ENCODE data around the gene PDE8B.

PDE8B gene

DNA sequence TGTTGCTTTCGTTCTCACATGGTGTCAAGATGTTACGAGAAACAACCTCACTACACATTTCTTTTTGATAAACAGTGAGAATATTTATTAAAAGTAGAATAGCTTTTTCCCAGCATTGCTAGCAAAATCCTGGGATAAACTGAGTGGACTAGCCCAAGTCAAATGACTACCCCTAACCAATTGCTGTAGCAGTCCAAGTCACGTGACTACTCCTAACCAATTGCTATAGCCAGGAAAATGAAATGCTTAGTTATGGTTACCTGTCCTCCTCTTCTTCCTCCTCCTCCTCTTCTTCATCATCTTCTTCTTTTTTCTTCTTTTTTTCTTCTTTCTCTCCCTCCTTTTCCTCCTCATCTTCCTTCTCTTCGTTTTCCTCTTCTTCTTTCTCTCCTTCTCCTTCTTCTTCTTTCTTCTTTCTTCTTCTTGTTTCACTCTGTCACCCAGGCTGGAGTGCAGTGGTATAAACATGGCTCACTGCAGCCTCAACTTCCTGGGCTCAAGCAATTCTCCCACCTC lies 85.4 kb downstream of the PDE8B start:
- DNase-seq, result no peak

DNA sequence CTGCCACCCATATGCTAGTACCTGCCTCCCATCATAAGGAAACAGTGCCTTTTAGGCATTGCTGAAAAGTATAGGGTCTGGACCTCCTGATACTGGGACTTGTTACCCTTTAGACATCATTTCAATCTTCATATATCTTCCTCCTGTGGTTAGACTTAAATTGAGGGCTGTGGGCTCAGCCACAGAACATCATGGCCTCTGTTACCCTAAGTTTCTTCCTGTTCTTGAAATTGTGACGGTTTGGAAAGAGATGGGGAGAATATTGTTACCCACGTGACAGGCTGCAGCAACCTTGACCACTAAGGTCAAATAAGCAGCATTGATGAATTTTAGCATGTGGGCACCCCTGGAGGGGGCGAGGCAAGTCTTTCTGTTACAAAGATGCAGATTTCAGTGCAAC lies 87.7 kb downstream of the PDE8B start:
- no peak for DNase-seq

DNA sequence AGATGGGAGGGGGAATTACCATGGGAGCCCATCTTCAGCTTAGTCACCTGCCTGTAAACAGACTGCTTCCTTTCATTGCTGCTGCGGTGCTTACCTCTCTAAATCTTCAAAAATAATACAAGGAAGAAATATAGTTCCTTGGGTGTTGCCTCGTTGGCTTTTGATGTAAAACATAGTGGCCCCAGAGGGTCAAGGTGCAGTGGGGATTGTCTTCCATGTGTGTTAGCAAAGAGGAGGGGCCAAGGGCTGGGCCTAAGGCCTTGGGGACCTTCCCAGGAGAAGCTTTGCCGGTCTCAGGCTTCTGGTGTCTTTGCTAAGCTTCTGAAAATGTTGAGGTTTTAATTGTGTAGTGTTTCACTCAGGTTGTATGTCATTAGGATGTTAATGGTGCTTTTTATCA lies 90.0 kb downstream of the PDE8B start:
- no peak for DNase-seq

- DNase-seq, result no peak
Measured at GRCh38 chr5:77301447-77301883, 91.0 kb downstream of the PDE8B start.

DNA sequence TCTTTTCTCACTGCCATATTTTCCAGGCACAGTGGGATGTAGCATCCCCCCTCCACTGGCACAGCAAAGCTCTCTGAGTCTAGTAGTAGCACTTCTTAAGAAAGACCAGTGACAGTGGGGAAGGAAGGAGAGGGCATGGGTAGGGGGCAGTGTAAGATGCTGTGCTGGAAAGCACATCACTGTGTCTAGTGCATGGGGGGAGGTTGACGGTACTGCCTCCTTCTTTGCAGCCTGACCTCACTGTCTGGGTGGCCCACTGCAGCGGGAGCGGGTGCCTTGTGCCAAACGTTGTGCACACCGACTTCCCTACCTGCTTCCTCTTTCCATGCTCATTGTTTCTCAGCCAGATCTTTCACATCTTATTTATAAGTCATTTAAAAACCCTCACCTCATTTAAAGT lies 91.8 kb downstream of the PDE8B start:
- no peak for DNase-seq

GRCh38 chr5:77302653-77303052 lies 92.2 kb downstream of the PDE8B start:
- no peak for DNase-seq

DNA sequence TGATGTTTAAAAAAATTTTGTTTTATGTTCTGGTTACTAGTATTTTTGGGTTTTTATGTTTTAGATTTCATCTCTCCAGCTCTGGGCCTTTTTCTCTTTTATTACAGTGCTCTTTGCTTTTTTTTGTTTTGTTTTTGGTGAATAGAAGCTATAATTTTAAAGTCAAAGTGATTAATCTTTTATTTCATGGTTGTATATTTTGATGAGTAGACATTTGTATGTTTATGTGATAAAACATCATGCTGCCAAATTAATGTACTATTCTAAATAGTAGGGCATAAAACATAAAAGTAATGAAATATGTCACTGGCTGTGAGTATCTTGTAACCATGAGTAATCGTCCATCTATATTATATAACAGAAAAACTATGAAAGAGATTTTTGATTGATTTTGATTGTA lies 93.9 kb downstream of the PDE8B start:
- no peak for DNase-seq

GRCh38 chr5:77305222-77305846 lies 94.9 kb downstream of the PDE8B start:
- no peak for DNase-seq

- no peak for DNase-seq
Measured at GRCh38 chr5:77305956-77306355, 95.5 kb downstream of the PDE8B start.

- DNase-seq, result no peak
Measured at GRCh38 chr5:77306531-77306930, 96.1 kb downstream of the PDE8B start.

DNA sequence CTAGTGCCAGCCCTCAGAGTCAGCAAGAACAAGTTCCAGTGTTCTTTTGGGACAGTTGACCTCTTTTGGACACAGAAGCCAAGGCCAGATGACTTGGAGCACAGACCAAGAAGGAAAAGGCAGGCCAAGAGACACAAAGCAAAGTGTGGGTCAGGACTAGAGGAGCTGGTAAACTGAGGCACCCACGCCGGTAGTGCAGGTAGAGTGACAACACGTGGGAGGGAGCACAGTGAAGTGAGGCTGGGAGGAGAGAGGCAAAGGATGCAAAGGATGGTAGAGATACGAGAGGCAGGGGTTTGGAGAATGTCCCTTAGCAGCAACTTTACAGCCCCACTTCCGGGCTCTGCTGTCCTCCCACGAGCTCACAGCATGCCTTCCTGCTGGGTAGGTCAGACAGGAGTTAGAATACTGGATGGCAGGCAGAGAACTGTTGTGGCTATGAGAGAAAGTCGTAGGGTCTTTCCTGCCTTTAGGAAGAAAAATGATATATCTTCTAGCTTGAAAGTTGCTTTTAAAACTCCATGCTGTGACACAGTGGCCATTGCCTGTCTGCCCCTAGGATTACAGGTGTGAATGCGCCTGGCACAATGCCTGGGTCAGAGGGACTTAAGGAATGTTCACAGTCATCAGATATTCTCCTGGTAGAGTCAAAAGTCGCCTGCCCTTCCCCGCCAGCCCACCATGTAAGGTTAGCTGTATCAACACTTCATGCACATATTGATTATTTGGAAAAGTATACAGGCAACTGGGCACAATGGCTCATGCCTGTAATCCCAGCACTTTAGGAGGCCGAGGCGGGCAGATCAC lies 97.9 kb downstream of the PDE8B start:
- no peak for DNase-seq

- DNase-seq, result no peak
Measured at GRCh38 chr5:77309140-77309539, 98.7 kb downstream of the PDE8B start.

GRCh38 chr5:77310494-77311213 lies 100.2 kb downstream of the PDE8B start:
- DNase-seq, result no peak

- no peak for DNase-seq
Measured at GRCh38 chr5:77311214-77311571, 100.7 kb downstream of the PDE8B start.

GRCh38 chr5:77312413-77312812 lies 101.9 kb downstream of the PDE8B start:
- DNase-seq, result no peak

DNA sequence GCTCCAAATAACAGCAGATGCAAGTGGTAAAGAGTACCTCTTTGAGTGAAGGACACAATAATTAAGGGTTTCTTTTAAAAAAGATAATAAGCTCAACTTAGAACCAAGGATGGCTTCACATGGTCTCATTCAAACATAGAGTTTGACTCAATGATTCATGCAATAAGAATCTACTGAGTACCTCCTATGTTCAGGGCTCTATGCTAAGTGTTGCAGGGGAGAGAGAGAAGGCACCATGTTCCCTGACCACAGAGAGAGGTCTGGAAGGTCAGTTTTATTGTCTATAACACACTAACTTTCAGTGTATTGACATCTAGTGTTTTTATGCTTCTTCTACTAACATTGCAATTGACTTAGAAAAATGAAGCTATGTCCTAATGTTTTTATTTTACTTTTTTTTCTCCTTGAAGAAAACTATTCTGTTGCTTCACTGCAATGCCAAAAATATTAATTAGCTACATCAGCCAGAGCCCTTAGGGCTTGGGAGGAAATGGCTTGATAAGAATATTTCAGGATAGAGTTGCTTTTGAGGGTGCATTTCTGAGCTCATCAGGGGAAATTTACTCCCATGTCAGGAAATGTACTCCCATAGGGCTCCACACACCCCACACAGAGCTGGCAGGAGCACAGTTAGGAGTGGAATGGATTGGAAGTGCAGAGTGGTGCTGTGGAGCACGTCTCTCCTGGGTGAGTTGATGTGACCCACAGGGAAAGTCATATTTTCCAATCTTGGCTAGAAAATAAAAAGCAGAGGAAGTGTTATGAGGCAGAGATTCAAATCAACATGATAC lies 106.6 kb downstream of the PDE8B start:
- DNase-seq, result no peak

DNA sequence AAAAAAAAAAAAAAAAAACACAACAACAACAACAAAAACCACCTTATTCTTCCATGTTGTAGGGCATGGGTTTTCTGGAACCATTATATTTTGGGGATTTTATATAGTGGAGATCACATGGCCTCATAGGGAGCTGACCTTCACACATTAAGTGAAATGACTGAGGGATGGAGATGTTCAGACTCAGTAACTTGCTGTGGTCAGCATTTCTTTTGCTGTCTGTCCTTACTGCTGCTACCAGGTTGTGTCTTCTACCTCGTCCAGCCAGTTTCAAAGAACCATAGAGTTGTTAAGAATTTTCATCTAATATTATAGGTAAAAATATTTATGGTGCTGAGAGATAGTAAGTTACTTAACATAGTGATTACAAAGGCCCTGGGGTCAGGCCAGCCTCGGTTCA lies 107.6 kb downstream of the PDE8B start:
- no peak for DNase-seq

- DNase-seq, result no peak
Measured at GRCh38 chr5:77319117-77319804, 108.8 kb downstream of the PDE8B start.

- no peak for DNase-seq
Measured at GRCh38 chr5:77321793-77322394, 111.4 kb downstream of the PDE8B start.

DNA sequence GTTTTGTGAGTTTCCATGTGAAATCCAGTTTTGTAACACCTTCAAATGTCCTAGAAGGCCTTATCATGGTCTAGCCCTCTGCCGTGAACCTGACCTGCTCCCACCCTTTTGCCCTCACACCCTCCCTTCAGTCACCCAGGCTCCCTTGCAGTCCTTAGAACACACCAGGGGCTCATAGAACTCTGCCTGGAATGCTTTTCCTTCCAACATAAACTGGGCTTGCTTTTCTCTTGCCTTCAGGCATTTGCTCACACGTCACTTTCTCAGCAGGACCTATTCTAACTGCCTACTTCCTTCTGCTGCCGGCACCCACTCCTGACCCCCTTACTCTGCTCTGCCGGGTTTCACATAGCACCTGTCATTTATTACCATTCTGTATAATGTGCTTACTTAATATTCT lies 111.9 kb downstream of the PDE8B start:
- DNase-seq, result no peak

GRCh38 chr5:77325921-77326541 lies 115.6 kb downstream of the PDE8B start:
- no peak for DNase-seq
